Astrocyte (in vitro differentiated cells and primary cell): ENCODE results near the gene NF2. TPM values are rescaled to one million over a fixed set of nuclear protein-coding genes. Genes with fewer than 3 reads are reported as not detected.

Experiments
- DNase-seq: peaks from one replicate; pipeline ENCODE4 v3.0.0-alpha.2; 2010; ENCODE audit warnings: low read depth
- FAIRE-seq: peaks from 2 replicates; lab custom pipeline; 2011; peaks lifted over from hg19 to GRCh38; lab: Jason Lieb, UNC
- H2AFZ ChIP-seq: 2 replicates; pipeline ENCODE4 v1.6.0; 2012; ENCODE audit warnings: low read depth, low read length, inconsistent platforms
- H3K27ac ChIP-seq: 2 replicates; pipeline ENCODE4 v1.5.1; 2011; ENCODE audit warnings: low read depth, low read length, inconsistent platforms
- H3K27me3 ChIP-seq: 2 replicates; pipeline ENCODE4 v1.6.0; 2011; ENCODE audit warnings: low read length, inconsistent platforms; ENCODE audit not compliant: insufficient read depth
- H3K36me3 ChIP-seq: 2 replicates; pipeline ENCODE4 v1.5.1; 2011; ENCODE audit warnings: low read length, inconsistent platforms; ENCODE audit not compliant: insufficient read depth
- H3K4me1 ChIP-seq: 2 replicates; pipeline ENCODE4 v1.5.1; 2011; ENCODE audit warnings: low read length, inconsistent platforms; ENCODE audit not compliant: insufficient read depth
- H3K4me2 ChIP-seq: 2 replicates; pipeline ENCODE4 v1.6.0; 2012; ENCODE audit warnings: low read length, inconsistent platforms
- H3K4me3 ChIP-seq: 2 replicates; pipeline ENCODE4 v1.5.1; 2011; ENCODE audit warnings: low read depth, mild to moderate bottlenecking, low read length, inconsistent platforms; ENCODE audit not compliant: insufficient read depth
- H3K79me2 ChIP-seq: 2 replicates; pipeline ENCODE4 v1.6.0; 2012; ENCODE audit warnings: mild to moderate bottlenecking, low read length, inconsistent platforms; ENCODE audit not compliant: insufficient read depth
- H3K9ac ChIP-seq: 2 replicates; pipeline ENCODE4 v1.6.0; 2012; ENCODE audit warnings: mild to moderate bottlenecking, low read length, inconsistent platforms
- H3K9me3 ChIP-seq: 2 replicates; pipeline ENCODE4 v1.5.1; 2012; ENCODE audit warnings: low read depth, mild to moderate bottlenecking, low read length, inconsistent platforms; ENCODE audit not compliant: insufficient read depth
- H4K20me1 ChIP-seq: 2 replicates; pipeline ENCODE4 v1.6.0; 2012; ENCODE audit warnings: low read length, inconsistent platforms; ENCODE audit not compliant: insufficient read depth
- H3K27ac Mint-ChIP-seq: one replicate; pipeline ENCODE4 v1.8.0; 2021; ENCODE audit warnings: mild to moderate bottlenecking, mixed read lengths; ENCODE audit not compliant: unreplicated experiment
- H3K27me3 Mint-ChIP-seq: one replicate; pipeline ENCODE4 v1.8.0; 2021; ENCODE audit warnings: low read depth, mixed read lengths; ENCODE audit not compliant: unreplicated experiment
- H3K36me3 Mint-ChIP-seq: one replicate; pipeline ENCODE4 v1.8.0; 2021; ENCODE audit warnings: low read depth, mixed read lengths; ENCODE audit not compliant: unreplicated experiment
- H3K4me1 Mint-ChIP-seq: one replicate; pipeline ENCODE4 v1.8.0; 2021; ENCODE audit warnings: low read depth, mixed read lengths; ENCODE audit not compliant: unreplicated experiment
- H3K4me3 Mint-ChIP-seq: one replicate; pipeline ENCODE4 v1.8.0; 2021; ENCODE audit warnings: mild to moderate bottlenecking, moderate library complexity, mixed read lengths; ENCODE audit not compliant: unreplicated experiment
- H3K9me3 Mint-ChIP-seq: one replicate; pipeline ENCODE4 v1.8.0; 2021; ENCODE audit warnings: mild to moderate bottlenecking, mixed read lengths; ENCODE audit not compliant: unreplicated experiment
- CTCF ChIP-seq: IDR thresholded peaks from 2 replicates; pipeline ENCODE4 v1.5.1; 2011; ENCODE audit warnings: low read depth, mild to moderate bottlenecking, inconsistent platforms, low read length, moderate library complexity; ENCODE audit not compliant: insufficient read depth
- EZH2 ChIP-seq: IDR thresholded peaks from 2 replicates; pipeline ENCODE4 v1.6.1; 2012; ENCODE audit warnings: mild to moderate bottlenecking, low read length, inconsistent platforms; ENCODE audit not compliant: insufficient read depth
- total RNA-seq: library from RNA; stranded (reverse); gene quantifications from 2 replicates; pipeline ENCODE4 v1.2.1, GENCODE V29; 2021

NF2 gene
- total RNA-seq, 1 donor from 2014 or later = 93.4 TPM

- Mint-ChIP-seq H3K4me3 (no peak overlapping the region), H3K36me3 (no peaks in the 10 kb centered on the region), H3K27me3 (no peaks in the 10 kb centered on the region), H3K27ac (no peak overlapping the region), H3K9me3 (peaks cover 5% of the 10 kb centered on the region), H3K4me1 (no peaks in the 10 kb centered on the region)
- Histone ChIP-seq H3K4me2 (no peak overlapping the region), H3K36me3 (no peaks in the 10 kb centered on the region), H4K20me1 (no peaks in the 10 kb centered on the region), H3K27me3 (no peaks in the 10 kb centered on the region), H3K9me3 (no peaks in the 10 kb centered on the region), H3K4me1 (no peaks in the 10 kb centered on the region), H3K27ac (no peak overlapping the region), H3K4me3 (no peak overlapping the region), H3K79me2 (peaks cover 2% of the 10 kb centered on the region), H3K9ac (no peak overlapping the region), H2AFZ (no peak overlapping the region)
- DNase-seq (no peak), FAIRE-seq (no peak)
- TF ChIP-seq CTCF (no peak), EZH2 (no peak)
These were observed 4.8 kb upstream of the NF2 start for GRCh38 chr22:29598684-29599020.

GRCh38 chr22:29604076-29604360 lies 585 bp downstream of the NF2 start:
- peaks cover 56% of the 10 kb centered on the region for H3K79me2 ChIP-seq
- peaks cover 24% of the 10 kb centered on the region for H4K20me1 ChIP-seq
- DNase-seq = no peak
- H3K27ac ChIP-seq = peak overlapping the region; percentile 89
- H3K36me3 Mint-ChIP-seq = no peaks in the 10 kb centered on the region
- H3K27ac Mint-ChIP-seq = peak overlapping the region; percentile 94
- peak overlapping the region; percentile 92 for H3K4me2 ChIP-seq
- peaks cover 16% of the 10 kb centered on the region for H3K4me1 ChIP-seq
- H3K27me3 Mint-ChIP-seq = no peaks in the 10 kb centered on the region
- peak overlapping the region; percentile 96 for H3K4me3 Mint-ChIP-seq
- H3K9me3 ChIP-seq = no peaks in the 10 kb centered on the region
- H3K36me3 ChIP-seq = no peaks in the 10 kb centered on the region
- no peaks in the 10 kb centered on the region for H3K9me3 Mint-ChIP-seq
- no peak for FAIRE-seq
- H2AFZ ChIP-seq = peak overlapping the region; percentile 72
- no peak for TF ChIP-seq EZH2
- no peak for TF ChIP-seq CTCF
- peak overlapping the region; percentile 96 for H3K4me3 ChIP-seq
- H3K9ac ChIP-seq = peak overlapping the region; percentile 97
- peaks cover 4% of the 10 kb centered on the region for H3K4me1 Mint-ChIP-seq
- H3K27me3 ChIP-seq = no peaks in the 10 kb centered on the region

- FAIRE-seq = no peak
- DNase-seq = no peak
- H3K9me3 ChIP-seq = no peaks in the 10 kb centered on the region
- Mint-ChIP-seq H3K27ac (no peak overlapping the region), H3K4me3 (peak overlapping the region; percentile 71), H3K27me3 (no peaks in the 10 kb centered on the region), H3K9me3 (no peaks in the 10 kb centered on the region), H3K4me1 (peaks cover 4% of the 10 kb centered on the region), H3K36me3 (peaks cover 3% of the 10 kb centered on the region)
- H3K79me2 ChIP-seq = peaks cover 71% of the 10 kb centered on the region
- peak overlapping the region; percentile 92 for H3K4me2 ChIP-seq
- peak overlapping the region; percentile 96 for H3K4me3 ChIP-seq
- H2AFZ ChIP-seq = no peak overlapping the region
- no peak for TF ChIP-seq EZH2
- no peak for TF ChIP-seq CTCF
- H3K36me3 ChIP-seq = no peaks in the 10 kb centered on the region
- H3K27me3 ChIP-seq = no peaks in the 10 kb centered on the region
- peak overlapping the region; percentile 21 for H3K27ac ChIP-seq
- peaks cover 34% of the 10 kb centered on the region for H4K20me1 ChIP-seq
- H3K4me1 ChIP-seq = peaks cover 16% of the 10 kb centered on the region
- H3K9ac ChIP-seq = peak overlapping the region; percentile 97
These were observed 2.1 kb downstream of the NF2 start for GRCh38 chr22:29605527-29605850.
